WTC11 (cell line): ENCODE data around the gene PRRG2. TPM values are rescaled to one million over a fixed set of nuclear protein-coding genes. Genes with fewer than 3 reads are reported as not detected.

Experiments
- ATAC-seq: fragments of 200-7000 bp; cut with Tn5 transposase; 2 replicates; pipeline ENCODE4 v1.10.0; 2021; ENCODE audit warnings: mild to moderate bottlenecking, moderate library complexity
- CTCF ChIA-PET: fragments of 300-600 bp; sonication (Branson Sonifier 250); formaldehyde crosslinking; loops from one replicate; lab custom pipeline; 2021; ENCODE audit warnings: antibody characterized with exemption; lab: Charles Lee
- POLR2A ChIA-PET: fragments of 350-600 bp; sonication (Branson Sonifier 250); formaldehyde crosslinking; loops from one replicate; lab custom pipeline; 2021; ENCODE audit warnings: antibody characterized with exemption; lab: Charles Lee
- DNase-seq: peaks from one replicate; pipeline ENCODE4 v3.0.0; 2021; ENCODE audit warnings: low spot score
- H3K27ac Mint-ChIP-seq: 2 replicates; pipeline ENCODE4 v1.8.0; 2021; ENCODE audit warnings: mixed read lengths
- H3K27me3 Mint-ChIP-seq: 2 replicates; pipeline ENCODE4 v1.8.0; 2021; ENCODE audit warnings: low read depth, mild to moderate bottlenecking, moderate library complexity, mixed read lengths
- H3K36me3 Mint-ChIP-seq: 2 replicates; pipeline ENCODE4 v1.8.0; 2021; ENCODE audit warnings: mixed read lengths
- H3K4me1 Mint-ChIP-seq: 2 replicates; pipeline ENCODE4 v1.8.0; 2022; ENCODE audit warnings: mixed read lengths
- H3K4me3 Mint-ChIP-seq: 2 replicates; pipeline ENCODE4 v1.8.0; 2021; ENCODE audit warnings: mild to moderate bottlenecking, moderate library complexity, mixed read lengths
- H3K9me3 Mint-ChIP-seq: 2 replicates; pipeline ENCODE4 v1.8.0; 2021; ENCODE audit warnings: mixed read lengths
- ATF6 ChIP-seq: sonication (generic); formaldehyde crosslinking; IDR thresholded peaks from 2 replicates; pipeline ENCODE4 v1.8.1; 2023; ENCODE audit warnings: mild to moderate bottlenecking, missing genetic modification reagents
- CBFB ChIP-seq: sonication (generic); formaldehyde crosslinking; IDR thresholded peaks from 2 replicates; pipeline ENCODE4 v1.8.1; 2022; ENCODE audit warnings: mild to moderate bottlenecking, low read depth, missing genetic modification reagents
- E2F1 ChIP-seq: sonication (generic); formaldehyde crosslinking; IDR thresholded peaks from 2 replicates; pipeline ENCODE4 v1.8.0; 2022; ENCODE audit warnings: mild to moderate bottlenecking, missing genetic modification reagents
- E2F4 ChIP-seq: sonication (generic); formaldehyde crosslinking; IDR thresholded peaks from 2 replicates; pipeline ENCODE4 v1.8.1; 2022; ENCODE audit warnings: low read depth, mild to moderate bottlenecking, moderate library complexity, missing genetic modification reagents, borderline replicate concordance
- E2F5 ChIP-seq: sonication (generic); formaldehyde crosslinking; IDR thresholded peaks from 2 replicates; pipeline ENCODE4 v1.8.1; 2022; ENCODE audit warnings: mild to moderate bottlenecking, moderate library complexity, missing genetic modification reagents
- ERG ChIP-seq: fragments of 250-450 bp; sonication (Bioruptor Pico); IDR thresholded peaks from 2 replicates; pipeline ENCODE4 v1.8.0; 2021; ENCODE audit warnings: mild to moderate bottlenecking
- FOXJ3 ChIP-seq: sonication (generic); formaldehyde crosslinking; IDR thresholded peaks from 2 replicates; pipeline ENCODE4 v1.9.0; 2021; ENCODE audit warnings: missing genetic modification reagents, mild to moderate bottlenecking, borderline replicate concordance
- FOXP1 ChIP-seq: sonication (generic); formaldehyde crosslinking; IDR thresholded peaks from 2 replicates; pipeline ENCODE4 v1.8.0; 2022; ENCODE audit warnings: missing genetic modification reagents, mild to moderate bottlenecking, moderate library complexity, borderline replicate concordance
- JAZF1 ChIP-seq: fragments of 250-450 bp; sonication (Bioruptor Pico); IDR thresholded peaks from 2 replicates; pipeline ENCODE4 v1.9.0; 2021; ENCODE audit warnings: moderate library complexity, mild to moderate bottlenecking, inconsistent platforms
- MAX ChIP-seq: sonication (generic); formaldehyde crosslinking; IDR thresholded peaks from 2 replicates; pipeline ENCODE4 v1.8.0; 2022; ENCODE audit warnings: mild to moderate bottlenecking, missing genetic modification reagents
- NFE2L1 ChIP-seq: sonication (generic); formaldehyde crosslinking; IDR thresholded peaks from 2 replicates; pipeline ENCODE4 v1.8.1; 2023; ENCODE audit warnings: missing genetic modification reagents
- NR1H2 ChIP-seq: sonication (generic); formaldehyde crosslinking; IDR thresholded peaks from 2 replicates; pipeline ENCODE4 v1.9.0; 2021; ENCODE audit warnings: mild to moderate bottlenecking, moderate library complexity, missing genetic modification reagents
- PRDM15 ChIP-seq: sonication (generic); formaldehyde crosslinking; IDR thresholded peaks from 2 replicates; pipeline ENCODE4 v1.8.0; 2022; ENCODE audit warnings: missing genetic modification reagents
- ZNF423 ChIP-seq: fragments of 250-450 bp; sonication (Bioruptor Pico); IDR thresholded peaks from 2 replicates; pipeline ENCODE4 v2.1.2; 2022; ENCODE audit warnings: mild to moderate bottlenecking, moderate library complexity
- ZNF532 ChIP-seq: fragments of 250-450 bp; sonication (Bioruptor Pico); IDR thresholded peaks from 2 replicates; pipeline ENCODE4 v1.9.0; 2021; ENCODE audit warnings: mild to moderate bottlenecking, borderline replicate concordance
- total RNA-seq: library from RNA; stranded (reverse); gene quantifications from 3 replicates; pipeline ENCODE4 v1.2.3, GENCODE V29; 2021

Gene PRRG2
- total RNA-seq, 1 experiment from 2014 or later = 5.9 TPM

GRCh38 chr19:49559443-49559842 lies 21.7 kb upstream of the PRRG2 start:
- ATAC-seq = no peak
- Mint-ChIP-seq H3K27me3 (no peaks in the 10 kb centered on the region), H3K4me1 (peaks cover 24% of the 10 kb centered on the region), H3K4me3 (no peak overlapping the region), H3K9me3 (no peaks in the 10 kb centered on the region), H3K36me3 (peaks cover 28% of the 10 kb centered on the region), H3K27ac (peak overlapping the region; percentile 91; the same call in 1 of the 2 replicates)
- POLR2A ChIA-PET = interaction anchor here (0.7 to 1.3 kb wide), 2 partner anchors 63 to 410 kb away, joined by 4 read pairs; partner anchors contain the start of gene RPS11
- no peak for DNase-seq
- TF ChIP-seq ZNF423 (CRISPR knock-in tag) = no peak
- no peak for TF ChIP-seq FOXP1 (CRISPR knock-in tag)
- no peak for TF ChIP-seq PRDM15
- TF ChIP-seq MAX (CRISPR knock-in tag) = no peak
- TF ChIP-seq E2F5 (CRISPR knock-in tag) = no peak
- no peak for TF ChIP-seq E2F1 (CRISPR knock-in tag)
- no peak for TF ChIP-seq ATF6 (CRISPR knock-in tag)
- TF ChIP-seq E2F4 (CRISPR knock-in tag) = no peak
- no peak for TF ChIP-seq ERG
- no peak for TF ChIP-seq NR1H2 (CRISPR knock-in tag)
- TF ChIP-seq NFE2L1 (CRISPR knock-in tag) = no peak
- TF ChIP-seq CBFB (CRISPR knock-in tag) = no peak
- no peak for TF ChIP-seq ZNF532 (CRISPR knock-in tag)
- TF ChIP-seq FOXJ3 (CRISPR knock-in tag) = no peak
- TF ChIP-seq JAZF1 (CRISPR knock-in tag) = no peak
- CTCF ChIA-PET = interaction anchor here (0.7 to 7.6 kb wide), 5 partner anchors 12 to 86 kb away, joined by 3 to 95 read pairs (median 3); partner anchors contain the start of gene FLT3LG
